ENCODE data around the gene PKP3.

Gene PKP3

DNA sequence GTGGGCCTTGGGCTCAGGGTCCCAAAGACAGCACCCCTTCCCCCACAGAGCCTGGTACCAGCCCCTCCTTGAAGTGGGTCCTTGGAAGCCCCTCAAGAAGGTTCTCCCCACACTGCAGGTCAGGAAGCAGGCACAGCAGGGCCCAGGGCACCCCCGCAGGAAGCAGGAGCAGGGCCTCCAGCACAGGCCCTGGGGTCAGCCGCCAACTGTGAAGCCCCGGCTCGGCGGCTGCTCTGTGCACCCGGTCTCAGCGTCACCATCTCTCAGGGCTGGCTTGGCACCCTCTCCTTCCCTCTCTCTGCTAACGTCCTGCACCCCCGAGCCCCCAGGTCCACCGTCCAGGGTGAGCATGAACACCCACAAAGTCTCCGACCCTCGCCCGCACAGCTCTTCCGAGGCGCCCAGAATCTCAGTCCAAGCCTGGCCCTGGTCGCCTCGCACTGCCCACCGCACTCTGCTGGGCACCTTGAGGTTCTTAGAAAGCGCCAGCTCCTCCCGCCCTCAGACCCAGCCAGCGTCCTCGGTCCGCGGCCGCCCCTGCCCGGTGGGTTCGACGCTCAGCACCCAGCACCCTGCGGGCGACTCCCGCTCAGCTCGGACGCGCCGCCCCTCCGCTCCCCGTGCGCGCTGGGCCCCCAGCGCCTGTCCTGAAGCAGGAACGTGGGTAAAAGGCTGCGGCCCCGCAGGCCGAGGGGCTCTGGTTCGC is 22.2 kb downstream of the PKP3 start:
- Histone ChIP-seq H3K27me3 (ENCODE audit: control insufficient read depth in 1 of 2, insufficient read depth in 2 of 2, low read length in 2 of 2) (peaks cover 27 to 45% of the 10 kb centered on the region in 2 donors), H3K4me1 (ENCODE audit: control insufficient read depth, insufficient read depth, low read length) (peaks cover 14% of the 10 kb centered on the region), H3K27ac (ENCODE audit: low read length) (no peak overlapping the region), H3K36me3 (ENCODE audit: control insufficient read depth in 2 of 2, insufficient read depth in 2 of 2, low read length in 2 of 2) (no peaks in the 10 kb centered on the region), H3K9ac (ENCODE audit: low read length in 2 of 2) (no peak overlapping the region), H3K9me3 (ENCODE audit: control insufficient read depth in 2 of 2, low read length in 2 of 2) (no peaks in the 10 kb centered on the region), H3K4me3 (ENCODE audit: low read length in 2 of 2) (peak overlapping the region in 1 of 2 donors; percentile 54)

DNA sequence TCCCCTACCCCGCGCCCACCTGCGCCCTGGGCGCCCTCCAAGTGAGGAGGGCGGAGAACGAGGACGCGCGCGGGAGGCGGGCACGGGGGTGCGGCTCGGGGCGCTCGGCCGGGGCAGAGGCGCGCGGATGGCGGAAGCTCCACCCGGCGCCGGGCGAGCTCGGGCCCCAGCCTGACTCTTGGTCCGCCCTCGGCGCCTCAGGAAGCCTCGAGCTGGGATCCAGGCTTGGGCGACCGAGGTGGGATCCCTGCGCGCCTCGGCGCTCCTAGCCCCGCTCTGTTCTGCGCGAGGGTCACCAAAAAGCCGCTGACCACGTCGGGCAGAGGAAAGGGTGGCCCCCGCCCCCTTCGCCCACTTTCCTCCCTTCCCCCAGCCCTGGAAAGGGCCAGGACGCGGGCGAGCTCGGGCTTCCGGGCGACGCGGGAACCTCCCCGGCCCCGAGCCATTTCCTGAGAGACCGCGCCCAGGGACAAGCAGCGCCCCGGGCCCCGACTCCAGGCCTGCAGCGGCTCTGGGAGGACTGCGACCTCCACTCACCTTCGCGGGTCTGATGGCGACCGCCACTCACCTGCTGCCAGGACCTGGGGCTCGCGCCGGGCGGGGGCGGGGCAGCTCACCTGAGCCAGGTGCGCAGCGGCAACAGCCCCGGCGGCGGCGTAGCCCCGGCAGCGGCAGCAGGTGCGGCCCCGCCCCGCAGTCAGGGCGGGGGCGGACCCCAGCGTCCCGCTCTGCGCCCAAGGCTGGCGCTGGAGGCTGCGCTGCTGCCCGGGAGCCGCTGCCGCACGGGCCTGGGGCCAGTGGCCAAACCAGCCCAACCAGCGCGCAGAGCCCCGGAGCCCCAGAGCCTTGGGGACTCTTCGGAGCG is 23.0 kb downstream of the PKP3 start:
- no peak overlapping the region for H3K27ac ChIP-seq (ENCODE audit: low read length)
- peaks cover 27 to 45% of the 10 kb centered on the region in 2 donors for H3K27me3 ChIP-seq (ENCODE audit: control insufficient read depth in 1 of 2, insufficient read depth in 2 of 2, low read length in 2 of 2)
- H3K9me3 ChIP-seq (ENCODE audit: control insufficient read depth in 2 of 2, low read length in 2 of 2), result no peaks in the 10 kb centered on the region
- no peaks in the 10 kb centered on the region for H3K36me3 ChIP-seq (ENCODE audit: control insufficient read depth in 2 of 2, insufficient read depth in 2 of 2, low read length in 2 of 2)
- peaks cover 14% of the 10 kb centered on the region for H3K4me1 ChIP-seq (ENCODE audit: control insufficient read depth, insufficient read depth, low read length)
- H3K4me3 ChIP-seq (ENCODE audit: low read length in 2 of 2), result peak overlapping the region in 1 of 2 donors; percentile 54
- no peak overlapping the region for H3K9ac ChIP-seq (ENCODE audit: low read length in 2 of 2)

DNA sequence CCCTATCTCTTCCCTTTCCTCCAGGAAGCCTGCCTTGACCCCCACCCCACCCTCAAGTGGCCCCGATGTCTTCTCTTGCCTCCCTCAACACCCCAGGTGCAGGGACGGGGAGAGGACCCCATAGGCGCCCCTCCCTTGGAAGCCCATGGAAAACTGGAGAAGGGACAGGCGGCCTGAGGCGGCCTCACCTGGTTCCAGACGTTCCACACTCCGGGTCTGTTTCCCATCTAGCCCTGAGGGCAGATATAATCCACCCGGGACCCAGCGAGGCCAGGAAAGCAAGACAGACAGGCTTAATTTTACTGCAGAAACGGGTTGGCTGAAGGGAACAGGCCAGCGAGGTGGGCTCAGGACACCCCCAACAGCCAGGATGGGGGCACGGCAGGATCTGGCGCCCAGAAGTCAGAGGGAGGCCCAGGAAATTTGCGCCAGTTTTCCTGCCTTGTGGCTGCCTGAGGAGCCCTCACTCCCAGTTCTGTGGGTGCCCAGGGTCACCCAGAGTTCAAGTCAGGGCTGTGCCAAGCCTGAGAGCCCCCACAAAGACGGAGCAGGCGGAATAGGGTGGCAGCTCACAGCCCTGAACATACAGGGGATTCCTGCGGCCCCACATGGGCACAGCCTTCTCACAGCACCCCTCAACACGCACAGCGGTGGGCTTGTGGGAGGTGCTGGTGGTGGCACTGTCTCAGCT is 23.8 kb downstream of the PKP3 start:
- Histone ChIP-seq H3K27me3 (ENCODE audit: control insufficient read depth in 1 of 2, insufficient read depth in 2 of 2, low read length in 2 of 2) (peaks cover 27 to 45% of the 10 kb centered on the region in 2 donors), H3K36me3 (ENCODE audit: control insufficient read depth in 2 of 2, insufficient read depth in 2 of 2, low read length in 2 of 2) (no peaks in the 10 kb centered on the region), H3K9ac (ENCODE audit: low read length in 2 of 2) (no peak overlapping the region), H3K9me3 (ENCODE audit: control insufficient read depth in 2 of 2, low read length in 2 of 2) (no peaks in the 10 kb centered on the region), H3K4me1 (ENCODE audit: control insufficient read depth, insufficient read depth, low read length) (peaks cover 14% of the 10 kb centered on the region), H3K4me3 (ENCODE audit: low read length in 2 of 2) (no peak overlapping the region), H3K27ac (ENCODE audit: low read length) (no peak overlapping the region)

DNA sequence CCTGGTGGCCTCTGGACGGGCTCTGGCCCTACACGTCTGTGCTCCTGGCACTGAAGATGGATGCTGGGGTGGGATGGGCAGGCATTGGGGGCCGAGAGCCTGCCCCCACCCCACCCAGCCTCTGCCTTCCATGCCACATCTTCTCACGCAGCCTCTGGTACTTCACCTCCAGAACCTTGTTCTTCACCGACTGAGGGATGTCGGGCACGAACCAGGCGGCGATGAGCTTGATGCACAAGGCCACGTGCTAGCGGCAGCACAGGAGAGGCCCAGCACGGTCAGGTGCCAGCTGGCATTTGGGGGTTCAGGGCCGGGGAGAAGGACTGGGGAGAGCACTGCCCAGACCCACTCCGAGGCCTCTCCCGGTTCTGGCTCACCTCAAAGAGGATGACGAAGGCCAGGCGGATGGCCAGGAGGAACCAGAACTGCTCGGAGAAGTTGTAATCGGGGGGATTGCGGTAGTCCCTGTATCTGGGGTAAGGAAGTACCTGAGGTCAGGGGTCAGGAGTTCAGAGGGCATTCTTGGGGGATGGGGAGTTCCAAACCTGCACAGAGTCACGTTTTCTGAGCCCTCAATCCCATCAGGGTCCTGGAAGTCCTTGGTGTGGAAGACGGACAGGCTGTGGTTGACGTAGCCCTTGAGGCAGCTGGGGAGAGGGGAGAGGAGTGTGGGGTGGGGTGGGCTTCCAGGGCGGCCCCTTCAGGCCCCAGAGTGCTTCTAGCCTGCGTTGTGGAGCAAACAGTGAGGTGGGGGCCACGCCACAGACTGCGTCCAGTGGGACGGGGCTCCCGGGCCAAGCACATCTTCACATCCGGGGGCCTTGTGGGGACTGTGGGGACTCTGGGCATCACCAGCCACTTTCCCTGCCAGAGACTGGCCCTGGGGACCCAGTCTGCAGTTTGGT is 24.6 kb downstream of the PKP3 start:
- Histone ChIP-seq H3K27ac (ENCODE audit: low read length) (no peak overlapping the region), H3K36me3 (ENCODE audit: control insufficient read depth in 2 of 2, insufficient read depth in 2 of 2, low read length in 2 of 2) (no peaks in the 10 kb centered on the region), H3K9ac (ENCODE audit: low read length in 2 of 2) (no peak overlapping the region), H3K27me3 (ENCODE audit: control insufficient read depth in 1 of 2, insufficient read depth in 2 of 2, low read length in 2 of 2) (peaks cover 27 to 45% of the 10 kb centered on the region in 2 donors), H3K4me3 (ENCODE audit: low read length in 2 of 2) (no peak overlapping the region), H3K9me3 (ENCODE audit: control insufficient read depth in 2 of 2, low read length in 2 of 2) (no peaks in the 10 kb centered on the region), H3K4me1 (ENCODE audit: control insufficient read depth, insufficient read depth, low read length) (peaks cover 14% of the 10 kb centered on the region)

DNA sequence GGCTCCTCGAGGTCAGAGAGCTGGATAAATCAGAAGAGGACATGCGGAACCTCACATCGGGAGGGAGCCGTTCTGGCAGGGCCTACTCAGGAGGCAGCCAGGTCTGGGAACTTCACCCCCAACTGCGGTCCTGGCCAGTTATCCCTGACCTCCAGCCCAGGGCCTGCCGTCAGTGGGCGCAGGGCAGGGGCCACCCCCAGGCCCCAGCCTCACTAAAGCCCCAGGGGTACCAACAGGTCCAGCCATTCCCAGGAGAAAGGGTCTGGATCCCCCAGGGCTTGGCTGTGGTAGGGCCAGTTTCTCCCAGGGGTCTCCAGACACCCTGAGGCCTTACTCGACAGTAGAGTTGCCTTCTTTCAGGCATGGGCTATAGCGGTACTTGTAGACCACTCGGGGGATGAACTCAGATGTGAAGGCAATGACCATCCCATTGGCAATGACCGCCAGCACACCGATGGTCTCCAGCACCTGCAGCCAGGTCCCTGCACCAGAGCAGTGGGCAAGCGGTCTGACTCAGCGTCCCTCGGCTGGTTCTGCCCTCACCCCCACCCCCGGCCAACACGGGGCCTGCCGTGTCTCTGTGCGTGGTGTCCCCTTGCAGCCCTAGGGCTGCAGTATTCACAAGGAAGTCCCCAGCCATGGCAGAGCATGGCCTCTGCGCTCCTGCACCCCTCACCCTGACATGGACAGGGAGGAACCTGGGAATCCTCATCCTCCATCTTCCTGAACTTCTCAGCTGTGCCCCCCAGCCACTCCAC is 25.4 kb downstream of the PKP3 start:
- Histone ChIP-seq H3K9me3 (ENCODE audit: control insufficient read depth in 2 of 2, low read length in 2 of 2) (no peaks in the 10 kb centered on the region), H3K27me3 (ENCODE audit: control insufficient read depth in 1 of 2, insufficient read depth in 2 of 2, low read length in 2 of 2) (peaks cover 32 to 50% of the 10 kb centered on the region in 2 donors), H3K36me3 (ENCODE audit: control insufficient read depth in 2 of 2, insufficient read depth in 2 of 2, low read length in 2 of 2) (no peaks in the 10 kb centered on the region), H3K9ac (ENCODE audit: low read length in 2 of 2) (no peak overlapping the region), H3K4me3 (ENCODE audit: low read length in 2 of 2) (no peak overlapping the region), H3K4me1 (ENCODE audit: control insufficient read depth, insufficient read depth, low read length) (peaks cover 13% of the 10 kb centered on the region), H3K27ac (ENCODE audit: low read length) (no peak overlapping the region)

DNA sequence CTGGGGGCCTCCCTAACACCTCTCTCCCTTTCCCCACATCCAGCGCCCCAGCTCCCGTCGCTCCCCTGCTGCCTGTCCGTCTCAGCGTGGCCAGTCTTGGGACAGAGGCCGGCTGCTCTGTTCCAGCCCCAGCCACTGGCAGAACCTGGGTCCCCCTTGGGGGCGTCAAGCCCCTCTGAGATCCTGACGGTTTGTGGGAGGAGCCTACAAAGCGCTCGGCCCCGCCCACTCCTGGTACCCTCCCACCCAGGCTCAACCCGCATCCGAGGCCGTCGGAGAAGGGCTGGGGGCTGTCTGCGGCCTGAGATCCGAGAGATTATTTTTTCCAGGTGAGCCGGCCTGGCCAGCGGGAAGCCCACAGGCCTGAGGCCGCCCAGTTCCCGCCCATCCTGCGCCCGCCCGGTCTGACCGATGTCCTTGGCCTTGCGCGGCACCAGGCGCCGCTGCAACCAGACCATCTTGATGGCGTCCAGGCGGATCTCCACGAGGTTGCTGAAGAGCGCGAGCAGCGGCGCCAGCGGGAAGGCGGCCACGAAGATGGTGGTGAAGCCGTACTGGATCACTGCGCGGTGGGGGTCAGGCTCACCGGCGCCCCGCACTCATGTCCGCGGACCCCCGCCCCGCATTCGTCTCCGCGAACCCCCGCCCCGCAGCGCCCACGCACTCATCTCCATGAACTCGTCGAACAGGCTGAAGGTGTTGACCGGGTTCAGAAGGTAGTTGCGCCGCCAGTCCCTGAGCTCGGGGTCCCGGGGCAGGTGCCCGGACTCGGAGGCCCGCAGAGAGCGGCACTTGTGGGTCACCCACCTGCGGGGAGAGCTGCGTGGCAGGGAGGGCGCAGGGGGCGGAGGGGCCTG is 26.3 kb downstream of the PKP3 start:
- Histone ChIP-seq H3K9me3 (ENCODE audit: control insufficient read depth in 2 of 2, low read length in 2 of 2) (no peaks in the 10 kb centered on the region), H3K9ac (ENCODE audit: low read length in 2 of 2) (no peak overlapping the region), H3K27ac (ENCODE audit: low read length) (no peak overlapping the region), H3K36me3 (ENCODE audit: control insufficient read depth in 2 of 2, insufficient read depth in 2 of 2, low read length in 2 of 2) (no peaks in the 10 kb centered on the region), H3K4me1 (ENCODE audit: control insufficient read depth, insufficient read depth, low read length) (peaks cover 12% of the 10 kb centered on the region), H3K4me3 (ENCODE audit: low read length in 2 of 2) (no peak overlapping the region), H3K27me3 (ENCODE audit: control insufficient read depth in 1 of 2, insufficient read depth in 2 of 2, low read length in 2 of 2) (peaks cover 31 to 47% of the 10 kb centered on the region in 2 donors)

DNA sequence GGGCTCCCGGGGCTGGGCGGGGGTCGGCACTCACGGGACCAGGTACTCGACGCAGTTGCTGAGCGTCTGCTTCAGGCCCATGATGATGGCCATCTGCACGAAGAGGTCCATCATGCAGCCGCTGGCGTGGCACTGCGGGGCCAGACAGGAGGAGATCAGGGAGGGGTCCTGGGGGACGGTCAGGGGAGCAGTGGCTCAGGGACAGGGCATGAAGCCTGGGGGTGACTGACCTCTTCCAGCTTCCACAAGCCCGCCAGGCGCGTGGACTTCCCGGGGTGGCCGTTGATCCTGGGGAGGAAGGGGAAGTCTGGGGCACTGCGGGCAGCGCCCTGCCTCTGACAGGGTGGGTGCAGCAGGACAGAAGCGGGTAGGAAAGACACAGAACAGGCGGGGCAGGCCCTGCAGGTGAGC is 26.9 kb downstream of the PKP3 start:
- no peak overlapping the region for H3K4me3 ChIP-seq (ENCODE audit: low read length in 2 of 2)
- peaks cover 25 to 41% of the 10 kb centered on the region in 2 donors for H3K27me3 ChIP-seq (ENCODE audit: control insufficient read depth in 1 of 2, insufficient read depth in 2 of 2, low read length in 2 of 2)
- no peaks in the 10 kb centered on the region for H3K36me3 ChIP-seq (ENCODE audit: control insufficient read depth in 2 of 2, insufficient read depth in 2 of 2, low read length in 2 of 2)
- H3K9ac ChIP-seq (ENCODE audit: low read length in 2 of 2), result no peak overlapping the region
- no peak overlapping the region for H3K27ac ChIP-seq (ENCODE audit: low read length)
- H3K9me3 ChIP-seq (ENCODE audit: control insufficient read depth in 2 of 2, low read length in 2 of 2), result no peaks in the 10 kb centered on the region
- peaks cover 12% of the 10 kb centered on the region for H3K4me1 ChIP-seq (ENCODE audit: control insufficient read depth, insufficient read depth, low read length)

DNA sequence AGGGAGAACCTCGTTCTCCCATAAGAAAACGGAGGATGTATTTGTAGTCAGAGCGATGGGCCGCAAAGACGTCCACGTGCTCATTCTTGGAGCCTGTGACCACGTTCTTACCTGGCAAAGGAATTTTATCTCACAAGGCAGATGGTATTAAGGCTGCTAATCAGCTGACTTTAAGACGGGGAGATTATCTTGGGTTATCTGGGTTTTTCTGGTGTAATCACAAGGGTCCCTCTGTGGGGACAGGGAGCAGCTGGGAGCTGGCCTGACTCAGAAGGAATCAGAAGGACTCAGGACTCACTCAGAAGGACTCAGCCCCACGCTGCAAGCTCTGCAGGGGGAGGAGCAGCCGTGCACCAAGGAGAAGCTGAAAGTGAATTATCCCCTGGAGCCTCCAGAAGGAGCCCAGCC is 28.2 kb downstream of the PKP3 start:
- H3K4me1 ChIP-seq (ENCODE audit: control insufficient read depth, insufficient read depth, low read length), result no peaks in the 10 kb centered on the region
- H3K27ac ChIP-seq (ENCODE audit: low read length), result no peak overlapping the region
- H3K9me3 ChIP-seq (ENCODE audit: control insufficient read depth in 2 of 2, low read length in 2 of 2), result no peaks in the 10 kb centered on the region
- H3K27me3 ChIP-seq (ENCODE audit: control insufficient read depth in 1 of 2, insufficient read depth in 2 of 2, low read length in 2 of 2), result peaks cover 24 to 27% of the 10 kb centered on the region in 2 donors
- no peaks in the 10 kb centered on the region for H3K36me3 ChIP-seq (ENCODE audit: control insufficient read depth in 2 of 2, insufficient read depth in 2 of 2, low read length in 2 of 2)
- H3K4me3 ChIP-seq (ENCODE audit: low read length in 2 of 2), result no peak overlapping the region
- no peak overlapping the region for H3K9ac ChIP-seq (ENCODE audit: low read length in 2 of 2)

DNA sequence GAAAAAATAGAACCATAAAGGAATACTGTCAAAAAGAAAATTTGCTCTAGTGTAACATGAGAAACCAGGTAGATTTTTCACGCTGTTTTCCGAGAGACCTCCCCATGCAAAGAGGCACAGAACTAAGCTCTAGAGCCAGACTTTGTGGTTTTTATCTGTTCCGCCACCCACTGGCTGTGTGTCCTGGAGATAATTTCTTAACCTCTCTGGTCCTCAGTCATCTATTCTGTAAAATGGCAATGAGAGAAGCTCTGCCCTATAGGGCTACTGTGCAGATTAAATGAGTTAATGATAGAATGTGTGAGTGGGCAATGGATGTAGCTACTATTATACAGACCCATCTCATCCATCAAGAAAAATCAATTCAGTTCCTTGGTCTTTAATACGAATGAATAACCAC is 30.2 kb downstream of the PKP3 start:
- H3K9me3 ChIP-seq (ENCODE audit: control insufficient read depth in 2 of 2, low read length in 2 of 2), result no peaks in the 10 kb centered on the region
- H3K4me1 ChIP-seq (ENCODE audit: control insufficient read depth, insufficient read depth, low read length), result no peaks in the 10 kb centered on the region
- peaks cover 15 to 16% of the 10 kb centered on the region in 2 donors for H3K27me3 ChIP-seq (ENCODE audit: control insufficient read depth in 1 of 2, insufficient read depth in 2 of 2, low read length in 2 of 2)
- H3K36me3 ChIP-seq (ENCODE audit: control insufficient read depth in 2 of 2, insufficient read depth in 2 of 2, low read length in 2 of 2), result no peaks in the 10 kb centered on the region
- H3K9ac ChIP-seq (ENCODE audit: low read length in 2 of 2), result no peak overlapping the region
- H3K27ac ChIP-seq (ENCODE audit: low read length), result no peak overlapping the region
- no peak overlapping the region for H3K4me3 ChIP-seq (ENCODE audit: low read length in 2 of 2)

Data from stomach smooth muscle (tissue), 2 donors.